ENCODE data around the gene PLSCR3.

GRCh38 chr17:7439462-7440112 lies 45.3 kb upstream of the PLSCR3 start, which contains the start of gene FGF11:
- TF ChIP-seq CTCF (IDR thresholded peaks at IDR 0.05) (no peak), POLR2A (IDR thresholded peaks at IDR 0.05) (no peak), POLR2AphosphoS5 (IDR thresholded peaks at IDR 0.05) (no peak), EP300 (IDR thresholded peaks at IDR 0.05) (no peak)
